Erythroblast (primary cell): ENCODE results near the gene NT5C3B.

Experiments
- GATA1 ChIP-seq: IDR thresholded peaks from 2 replicates; pipeline ENCODE4 v1.6.1; 2011; ENCODE audit warnings: low read depth, mild to moderate bottlenecking, control low read depth, low read length, moderate library complexity
- POLR2A ChIP-seq: IDR thresholded peaks from 2 replicates; pipeline ENCODE4 v1.6.1; 2011; ENCODE audit warnings: mild to moderate bottlenecking, low read length

- TF ChIP-seq POLR2A, result no peak
- no peak for TF ChIP-seq GATA1
Measured at GRCh38 chr17:41787021-41787418, 49.0 kb downstream of the NT5C3B start.
